Suprapubic skin (tissue), 4 donors: ENCODE data around the gene OSBPL3. TPM values are rescaled to one million over a fixed set of nuclear protein-coding genes. Genes with fewer than 3 reads are reported as not detected.
"Not testable (repeated sequence)": the region's sequence is repeated elsewhere in the genome, so short reads cannot be mapped to it uniquely, and the experiment has no call there.

ENCODE experiments used
- DNase-seq, 2 donors: peaks; one replicate each; pipeline ENCODE4 v3.0.0-alpha.2; 2019; ENCODE audit warnings: low spot score in 2 of 2
- H3K27ac ChIP-seq: fragments of 200-600 bp; sonication (generic); one replicate; pipeline ENCODE4 v1.5.1; 2019
- H3K27me3 ChIP-seq: fragments of 200-600 bp; sonication (generic); one replicate; pipeline ENCODE4 v1.5.1; 2019
- H3K36me3 ChIP-seq: fragments of 200-600 bp; sonication (generic); one replicate; pipeline ENCODE4 v1.5.1; 2019
- H3K4me1 ChIP-seq: fragments of 200-600 bp; sonication (generic); one replicate; pipeline ENCODE4 v1.5.1; 2019
- H3K4me3 ChIP-seq: fragments of 200-600 bp; sonication (generic); one replicate; pipeline ENCODE4 v1.5.1; 2019; ENCODE audit warnings: mild to moderate bottlenecking
- H3K9me3 ChIP-seq: fragments of 200-600 bp; sonication (generic); one replicate; pipeline ENCODE4 v1.5.1; 2019
- CTCF ChIP-seq, 2 donors: fragments of 200-600 bp in 1 of 2; fragments of 450-650 bp in 1 of 2; sonication (generic) in 1 of 2; IDR thresholded peaks; one replicate each; pipeline ENCODE4 v1.5.1; 2016 to 2019; ENCODE audit warnings: antibody characterized with exemption in 2 of 2, mild to moderate bottlenecking in 1 of 2, moderate library complexity in 1 of 2
- EP300 ChIP-seq: sonication (generic); formaldehyde crosslinking; IDR thresholded peaks from one replicate; pipeline ENCODE4 v1.6.1; 2017; ENCODE audit warnings: antibody characterized with exemption
- POLR2A ChIP-seq, 2 donors: fragments of 450-650 bp; IDR thresholded peaks; one replicate each; pipeline ENCODE4 v1.6.1; 2017; ENCODE audit warnings: antibody characterized with exemption in 2 of 2, mild to moderate bottlenecking in 2 of 2, moderate library complexity in 2 of 2
- POLR2AphosphoS5 ChIP-seq, 3 donors: sonication (generic); formaldehyde crosslinking; IDR thresholded peaks; one replicate each; pipeline ENCODE4 v1.6.1; 2017; ENCODE audit warnings: antibody characterized with exemption in 3 of 3
- WGBS: methylation state at CpG from one replicate; pipeline ENCODE4 v1.1.5; 2018; 5-methylcytosine and 5-hydroxymethylcytosine counted together
- total RNA-seq, 4 donors: library from RNA; depleted of rRNA; stranded (reverse); fragments of >200 nt; gene quantifications; one replicate each; pipeline ENCODE4 v1.1.0, GENCODE V29; 2016

OSBPL3 gene
- total RNA-seq, 4 donors from 2014 or later, result 22.0 to 49.0 (median 27.3) TPM

- Histone ChIP-seq H3K27ac (no peak overlapping the region), H3K9me3 (no peaks in the 10 kb centered on the region), H3K4me1 (no peaks in the 10 kb centered on the region), H3K36me3 (peaks cover 8% of the 10 kb centered on the region), H3K27me3 (no peaks in the 10 kb centered on the region), H3K4me3 (no peak overlapping the region)
- DNase-seq, result no peak
- TF ChIP-seq POLR2A (IDR thresholded peaks at IDR 0.05), result no peak
- TF ChIP-seq POLR2AphosphoS5 (IDR thresholded peaks at IDR 0.05), result no peak
- TF ChIP-seq CTCF (IDR thresholded peaks at IDR 0.05), result no peak
- TF ChIP-seq EP300, result no peak
- WGBS, result 92% methylated on average over 4 of the region's 4 CpGs
Observed at GRCh38 chr7:24797270-24797669, 182.7 kb downstream of the OSBPL3 start.

GRCh38 chr7:24795407-24795767 is 184.6 kb downstream of the OSBPL3 start:
- WGBS, result 92% methylated on average over 9 of the region's 9 CpGs
- Histone ChIP-seq H3K4me3 (no peak overlapping the region), H3K27me3 (no peaks in the 10 kb centered on the region), H3K36me3 (no peaks in the 10 kb centered on the region), H3K4me1 (no peaks in the 10 kb centered on the region), H3K27ac (no peak overlapping the region), H3K9me3 (no peaks in the 10 kb centered on the region)
- DNase-seq, result no peak
- no peak for TF ChIP-seq CTCF (IDR thresholded peaks at IDR 0.05)
- TF ChIP-seq POLR2A (IDR thresholded peaks at IDR 0.05), result no peak
- no peak for TF ChIP-seq POLR2AphosphoS5 (IDR thresholded peaks at IDR 0.05)
- no peak for TF ChIP-seq EP300

DNA sequence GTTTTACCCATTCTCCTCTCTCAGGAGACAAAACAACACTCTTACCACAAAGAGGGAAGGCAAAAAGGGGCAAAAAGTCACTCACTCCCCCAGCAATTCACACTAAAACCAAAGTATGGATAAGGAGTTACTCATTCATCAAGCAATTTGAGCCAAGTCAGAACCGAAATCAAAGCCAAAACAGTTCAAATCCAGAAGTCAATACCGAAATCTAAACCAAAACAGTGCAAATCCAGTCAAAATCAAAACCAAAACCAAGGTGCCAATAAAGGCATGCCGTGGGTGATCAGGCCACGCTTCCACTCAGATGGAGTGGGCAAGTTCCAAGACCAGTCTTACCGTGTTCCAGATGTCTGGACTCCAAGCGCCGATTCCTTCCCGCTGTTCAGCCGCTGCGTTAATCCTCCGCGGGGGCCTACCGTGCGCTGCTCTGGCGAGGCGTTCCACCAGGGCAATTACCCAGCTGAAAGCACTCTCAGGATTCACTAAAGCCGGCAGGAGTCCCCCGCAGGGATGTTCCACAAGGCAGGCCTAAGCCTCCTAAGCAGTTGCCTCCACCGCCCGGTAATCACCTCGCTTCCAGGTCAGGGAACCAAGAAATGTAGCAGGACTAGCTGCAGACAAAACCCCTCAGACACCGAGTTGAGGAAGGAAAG is 185.1 kb downstream of the OSBPL3 start:
- 95% methylated on average over 20 of the region's 22 CpGs for WGBS
- not testable (repeated sequence) for H3K36me3 ChIP-seq, H3K9me3 ChIP-seq, H3K27ac ChIP-seq, H3K27me3 ChIP-seq, H3K4me3 ChIP-seq, H3K4me1 ChIP-seq, DNase-seq

GRCh38 chr7:24793982-24794648 is 185.9 kb downstream of the OSBPL3 start:
- Histone ChIP-seq H3K27ac (no peak overlapping the region), H3K36me3 (no peaks in the 10 kb centered on the region), H3K9me3 (no peaks in the 10 kb centered on the region), H3K27me3 (no peaks in the 10 kb centered on the region), H3K4me3 (no peak overlapping the region), H3K4me1 (no peaks in the 10 kb centered on the region)
- DNase-seq, result no peak
- WGBS, result 76% methylated on average over 9 of the region's 9 CpGs
- no peak for TF ChIP-seq POLR2AphosphoS5 (IDR thresholded peaks at IDR 0.05)
- TF ChIP-seq CTCF (IDR thresholded peaks at IDR 0.05), result no peak
- no peak for TF ChIP-seq POLR2A (IDR thresholded peaks at IDR 0.05)
- no peak for TF ChIP-seq EP300

DNA sequence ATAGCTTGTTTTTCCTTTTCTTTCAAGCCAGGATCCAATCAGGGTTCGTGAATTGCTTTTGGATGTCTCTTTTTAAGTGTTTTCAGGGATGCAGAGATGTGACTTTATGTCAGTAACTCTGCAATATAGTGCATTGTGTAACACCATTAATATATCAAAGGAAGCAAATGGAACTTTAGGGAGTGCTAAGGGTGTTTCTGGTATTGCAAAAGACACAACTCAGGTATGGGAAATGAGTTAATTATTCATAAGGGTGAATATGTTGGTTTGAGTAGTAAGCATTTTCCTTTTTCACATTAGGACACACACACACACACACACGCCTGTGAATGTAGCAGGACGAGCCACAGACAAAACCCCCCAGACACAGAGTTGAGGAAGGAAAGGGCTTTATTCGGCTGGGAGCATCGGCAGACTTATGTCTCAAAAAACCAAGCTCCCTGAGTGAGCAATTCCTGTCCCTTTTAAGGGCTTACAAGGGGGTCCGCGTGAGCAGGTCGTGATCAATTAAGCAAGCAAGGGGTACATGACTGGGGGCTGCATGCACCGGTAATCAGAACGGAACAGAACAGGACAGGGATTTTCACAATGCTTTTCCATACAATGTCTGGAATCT is 190.9 kb downstream of the OSBPL3 start:
- Histone ChIP-seq H3K4me3 (no peak overlapping the region), H3K9me3 (no peaks in the 10 kb centered on the region), H3K36me3 (no peaks in the 10 kb centered on the region), H3K27ac (no peak overlapping the region), H3K4me1 (no peaks in the 10 kb centered on the region), H3K27me3 (no peaks in the 10 kb centered on the region)
- TF ChIP-seq POLR2AphosphoS5 (IDR thresholded peaks at IDR 0.05) (no peak), CTCF (IDR thresholded peaks at IDR 0.05) (no peak), EP300 (no peak), POLR2A (IDR thresholded peaks at IDR 0.05) (no peak)
- DNase-seq, result no peak
- 95% methylated on average over 10 of the region's 10 CpGs for WGBS
